GM20000 (cell line): ENCODE measurements around the gene PAX8.
"Not testable (repeated sequence)": the region's sequence is repeated elsewhere in the genome, so short reads cannot be mapped to it uniquely, and the experiment has no call there.

ENCODE experiments used
- DNase-seq: peaks from one replicate; pipeline ENCODE4 v3.0.0; 2012; ENCODE audit warnings: low spot score
- TF ChIP-seq, protein P1 (sequence below): IDR thresholded peaks from 2 replicates; pipeline ENCODE4 v1.5.1; 2012; ENCODE audit warnings: mild to moderate bottlenecking, control low read depth; ENCODE audit errors: extremely low read depth, missing control alignments

PAX8 gene

GRCh38 chr2:113309655-113310387 lies 31.1 kb upstream of the PAX8 start:
- no peak for DNase-seq
- TF ChIP-seq, protein P1, sequence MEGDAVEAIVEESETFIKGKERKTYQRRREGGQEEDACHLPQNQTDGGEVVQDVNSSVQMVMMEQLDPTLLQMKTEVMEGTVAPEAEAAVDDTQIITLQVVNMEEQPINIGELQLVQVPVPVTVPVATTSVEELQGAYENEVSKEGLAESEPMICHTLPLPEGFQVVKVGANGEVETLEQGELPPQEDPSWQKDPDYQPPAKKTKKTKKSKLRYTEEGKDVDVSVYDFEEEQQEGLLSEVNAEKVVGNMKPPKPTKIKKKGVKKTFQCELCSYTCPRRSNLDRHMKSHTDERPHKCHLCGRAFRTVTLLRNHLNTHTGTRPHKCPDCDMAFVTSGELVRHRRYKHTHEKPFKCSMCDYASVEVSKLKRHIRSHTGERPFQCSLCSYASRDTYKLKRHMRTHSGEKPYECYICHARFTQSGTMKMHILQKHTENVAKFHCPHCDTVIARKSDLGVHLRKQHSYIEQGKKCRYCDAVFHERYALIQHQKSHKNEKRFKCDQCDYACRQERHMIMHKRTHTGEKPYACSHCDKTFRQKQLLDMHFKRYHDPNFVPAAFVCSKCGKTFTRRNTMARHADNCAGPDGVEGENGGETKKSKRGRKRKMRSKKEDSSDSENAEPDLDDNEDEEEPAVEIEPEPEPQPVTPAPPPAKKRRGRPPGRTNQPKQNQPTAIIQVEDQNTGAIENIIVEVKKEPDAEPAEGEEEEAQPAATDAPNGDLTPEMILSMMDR: no peak

- DNase-seq: not testable (repeated sequence)
Observed at GRCh38 chr2:113308784-113309183, 30.1 kb upstream of the PAX8 start.

DNA sequence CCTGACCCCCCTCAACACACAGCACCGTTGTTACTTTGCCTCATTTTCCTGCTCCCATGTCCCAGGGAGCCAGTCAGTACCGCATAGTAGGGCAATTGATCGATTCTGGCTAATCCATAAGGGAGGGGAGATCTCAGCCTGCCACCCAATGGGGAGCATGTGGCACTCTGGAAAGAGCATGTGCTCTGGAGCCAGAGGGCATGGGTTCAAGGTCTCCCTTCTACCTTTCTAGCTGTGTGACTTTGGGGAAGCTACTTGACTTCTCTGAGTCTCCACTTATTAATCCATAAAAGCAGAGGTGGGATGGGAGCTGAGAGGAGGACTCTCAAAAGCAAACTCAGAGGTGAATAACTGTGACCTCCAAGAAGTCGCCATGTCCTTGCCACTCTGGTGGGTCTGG lies 27.5 kb upstream of the PAX8 start:
- DNase-seq: not testable (repeated sequence)

GRCh38 chr2:113305749-113306148 lies 27.0 kb upstream of the PAX8 start:
- DNase-seq: not testable (repeated sequence)

DNA sequence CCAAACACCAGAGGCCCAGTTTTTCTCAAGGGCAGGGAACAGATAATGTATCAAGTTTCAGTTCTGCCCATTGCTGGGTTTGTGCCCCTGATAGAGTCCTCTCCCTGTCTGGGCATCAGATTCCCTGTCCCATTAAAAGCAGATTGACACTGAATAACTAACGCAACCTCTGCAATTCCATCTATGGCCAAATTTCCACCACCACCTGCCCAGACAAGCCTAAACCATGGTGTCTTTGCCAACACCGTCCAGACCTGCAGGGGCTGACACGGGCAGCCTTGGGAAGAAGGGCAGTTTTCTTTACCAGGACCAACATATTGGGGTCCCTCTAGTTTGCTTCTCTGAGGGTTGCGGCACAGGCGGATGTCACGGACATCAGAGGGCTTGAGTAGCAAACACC lies 26.4 kb upstream of the PAX8 start:
- TF ChIP-seq, protein P1: no peak
- no peak for DNase-seq

DNA sequence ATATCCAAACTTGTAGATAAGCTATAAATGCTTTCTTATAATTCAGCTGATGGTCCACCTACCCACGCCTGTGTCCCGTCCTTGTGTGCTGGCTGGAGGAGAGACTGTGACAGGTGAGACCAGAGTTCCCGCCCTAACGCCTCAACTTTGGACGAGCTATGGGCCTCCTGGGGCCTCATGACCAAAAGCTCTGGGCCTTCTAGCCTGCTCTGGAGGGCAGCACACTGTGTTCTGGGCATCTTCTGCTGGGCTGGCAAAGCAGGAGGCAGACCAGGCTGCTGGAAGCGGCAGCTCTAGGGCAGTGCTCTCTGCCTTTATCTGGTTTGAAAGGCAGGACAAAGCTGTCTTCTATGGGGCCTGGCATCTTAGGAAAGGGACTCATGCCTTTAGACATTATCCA lies 26.0 kb upstream of the PAX8 start:
- TF ChIP-seq, protein P1: no peak

DNA sequence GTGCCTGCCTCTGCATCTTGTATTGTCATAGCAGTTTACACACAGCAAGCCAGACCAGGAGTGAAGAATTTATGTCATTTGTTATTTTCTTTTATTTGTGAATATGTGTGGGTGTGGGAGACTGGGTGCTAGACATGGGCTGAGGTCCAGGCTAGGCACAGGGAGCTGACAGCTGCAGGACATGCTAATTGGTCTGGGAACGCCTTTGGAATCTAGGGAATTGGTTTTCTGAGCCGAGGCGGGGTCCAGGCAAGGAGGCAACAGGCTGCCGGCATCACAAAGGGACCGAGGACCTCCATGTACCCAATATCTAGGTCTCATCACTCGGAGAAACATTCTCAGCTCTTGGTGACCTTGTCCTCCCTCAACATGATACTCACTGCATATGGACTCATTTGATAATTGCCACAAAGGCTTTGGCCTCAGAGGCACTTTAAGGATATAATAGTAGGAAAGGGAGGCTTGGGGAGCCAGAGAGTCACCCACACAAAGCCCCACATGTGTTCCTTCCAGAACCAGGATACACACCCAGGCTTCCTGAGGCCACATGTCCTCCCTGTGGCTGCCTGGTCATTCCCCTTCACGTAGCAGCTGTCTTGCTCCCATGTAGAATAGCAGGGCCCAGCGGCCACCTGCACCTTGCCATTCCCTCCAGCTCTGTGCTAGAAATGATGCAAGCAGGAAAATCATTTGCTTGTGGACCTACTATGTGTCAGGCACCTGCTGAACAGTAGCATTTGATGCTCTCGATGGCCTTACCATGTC lies 23.7 kb upstream of the PAX8 start:
- not testable (repeated sequence) for DNase-seq

More for the DNA sequence above, 26.0 kb upstream of the PAX8 start:
- DNase-seq: no peak

DNA sequence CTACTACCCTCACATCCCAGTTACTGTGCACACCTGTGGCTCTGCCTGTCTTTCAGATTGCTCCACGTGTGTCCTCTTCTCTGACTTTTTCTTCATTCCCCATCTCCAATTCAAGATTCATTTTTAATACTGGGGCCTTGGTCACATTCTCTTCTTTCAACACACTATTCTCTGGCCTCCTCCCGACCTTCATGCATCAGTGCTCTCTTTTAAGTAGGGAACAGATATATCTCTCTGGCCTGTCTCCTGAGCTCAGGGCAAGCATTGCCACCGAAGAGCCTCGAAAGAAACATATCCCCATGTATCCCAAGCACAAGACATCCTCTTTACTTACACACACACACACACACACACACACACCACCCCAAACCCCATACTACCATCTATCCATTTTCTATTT lies 21.6 kb upstream of the PAX8 start:
- DNase-seq: no peak
- TF ChIP-seq, protein P1: no peak

GRCh38 chr2:113298176-113298575 lies 19.5 kb upstream of the PAX8 start:
- TF ChIP-seq, protein P1: no peak
- DNase-seq: no peak
